Activated B cell treated with CpG ODN at 0.5 μM for 24 hours (primary cell): ENCODE data around the gene ARPC4. TPM values are rescaled to one million over a fixed set of nuclear protein-coding genes. Genes with fewer than 3 reads are reported as not detected.
A peak's percentile ranks its signal among the peaks of the same experiment; 100 is the strongest.

Experiments used
- ATAC-seq: fragments of 200-7000 bp; cut with Tn5 transposase; one replicate; pipeline ENCODE4 v1.10.0; 2021; ENCODE audit warnings: low read depth, mild to moderate bottlenecking, moderate library complexity
- CTCF ChIA-PET: fragments of 350-600 bp; sonication (Branson Sonifier 250); formaldehyde crosslinking; loops from one replicate; lab custom pipeline; 2021; ENCODE audit warnings: antibody characterized with exemption; lab: Charles Lee
- POLR2A ChIA-PET: fragments of 350-600 bp; sonication (Branson Sonifier 250); formaldehyde crosslinking; loops from one replicate; lab custom pipeline; 2021; ENCODE audit warnings: antibody characterized with exemption; lab: Charles Lee
- DNase-seq: peaks from one replicate; pipeline ENCODE4 v3.0.0; 2022
- H3K27ac Mint-ChIP-seq: one replicate; pipeline ENCODE4 v1.8.0; 2020; ENCODE audit warnings: mixed read lengths
- H3K27me3 Mint-ChIP-seq: one replicate; pipeline ENCODE4 v1.8.0; 2021; ENCODE audit warnings: mixed read lengths
- H3K36me3 Mint-ChIP-seq: one replicate; pipeline ENCODE4 v1.8.0; 2021; ENCODE audit warnings: low read depth, mixed read lengths
- H3K4me1 Mint-ChIP-seq: one replicate; pipeline ENCODE4 v1.8.0; 2021; ENCODE audit warnings: mixed read lengths
- H3K4me3 Mint-ChIP-seq: one replicate; pipeline ENCODE4 v1.8.0; 2020; ENCODE audit warnings: mild to moderate bottlenecking, mixed read lengths
- H3K9me3 Mint-ChIP-seq: one replicate; pipeline ENCODE4 v1.8.0; 2020; ENCODE audit warnings: mixed read lengths
- CTCF ChIP-seq: fragments of 200-600 bp; IDR thresholded peaks from one replicate; pipeline ENCODE4 v1.8.0; 2022; ENCODE audit warnings: antibody characterized with exemption, mild to moderate bottlenecking
- intact Hi-C: fragments of 100-400 bp; cut with micrococcal nuclease; formaldehyde crosslinking; loops from one replicate; pipeline ENCODE4 v1.15.1; 2024
- total RNA-seq: library from RNA; stranded (reverse); gene quantifications from 2 replicates; pipeline ENCODE4 v1.2.3, GENCODE V29; 2022

The ARPC4 gene
- total RNA-seq: 315 and 338 TPM in 2 replicates

DNA sequence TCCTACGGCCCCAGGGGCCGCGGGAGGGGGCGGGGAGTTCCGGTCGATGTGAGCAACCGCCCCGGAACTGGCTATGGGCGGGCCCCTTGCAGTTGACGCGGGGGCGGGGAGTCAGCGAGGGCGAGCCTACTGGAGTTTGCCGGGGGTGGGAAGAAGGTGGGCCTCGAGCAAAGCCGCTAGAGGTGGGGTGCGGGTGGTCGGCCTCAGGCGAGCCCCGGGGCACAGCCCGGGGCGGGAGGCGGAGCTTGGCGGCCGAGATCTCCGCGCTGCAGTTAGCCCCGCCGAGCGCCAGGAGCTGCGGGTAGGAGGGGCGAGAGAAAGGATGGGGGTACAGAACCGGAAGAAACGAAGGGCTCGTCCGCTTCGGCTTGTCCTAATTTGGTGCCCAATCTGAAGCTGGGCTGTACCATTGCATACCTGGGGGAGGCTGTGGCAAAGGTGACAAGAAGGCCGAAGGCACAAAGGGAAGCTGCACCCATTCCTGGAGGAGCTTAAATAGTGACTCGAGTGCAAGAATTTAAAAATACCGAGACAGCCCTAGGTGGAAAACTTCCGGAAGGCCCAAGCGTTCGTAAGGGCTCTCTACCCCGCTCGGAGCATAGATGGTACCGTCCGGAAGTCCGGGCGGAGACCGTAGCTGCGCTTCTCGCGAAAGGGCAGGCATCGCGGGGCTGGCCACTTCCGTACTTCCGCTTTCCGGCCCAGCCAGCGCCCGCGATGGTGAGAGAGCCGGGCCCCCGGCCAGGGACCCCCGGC is at the start of gene ARPC4, which contains the start of gene TADA3:
ARPC4 (plus strand) TSS at position 678 of the 756 bp plus-strand sequence; CDS start at position 718, 40 bp downstream.
TADA3 (minus strand) TSS at position 69 of the 756 bp plus-strand sequence. CDS start 1,007 bp downstream, outside the sequence.
- peaks cover 67% of the 10 kb centered on the region for H3K4me1 Mint-ChIP-seq
- peak within 1 kb of the TSS; percentile 99 for H3K4me3 Mint-ChIP-seq
- H3K36me3 Mint-ChIP-seq: peaks cover 57% of the 10 kb centered on the region
- DNase-seq (peak; percentile 92), ATAC-seq (peak; percentile 75)
- ChIA-PET POLR2A (interaction anchor here (0.6 to 6.2 kb wide), 33 partner anchors 9 to 570 kb away, joined by 3 to 146 read pairs (median 6); partner anchors contain the start of genes BRPF1, CAMK1, CRELD1 and EMC3), CTCF (interaction anchor here (0.9 to 1.3 kb wide), 4 partner anchors 11 to 140 kb away, joined by 3 to 8 read pairs (median 6); partner anchors contain the start of gene CRELD1)
- TF ChIP-seq CTCF: no peak
- H3K27ac Mint-ChIP-seq: peak within 1 kb of the TSS; percentile 100
- H3K9me3 Mint-ChIP-seq: no peaks in the 10 kb centered on the region
- H3K27me3 Mint-ChIP-seq: no peaks in the 10 kb centered on the region
- intact Hi-C loops: loop anchor here (1.0 to 10.0 kb wide), 12 partner anchors 12 to 532 kb away; partner anchors contain the start of genes BRK1, BRPF1, CRELD1 and EMC3

- intact Hi-C loops: no loop called here
- Mint-ChIP-seq H3K4me1 (no peaks in the 10 kb centered on the region), H3K27ac (no peak overlapping the region), H3K9me3 (no peaks in the 10 kb centered on the region), H3K36me3 (peaks cover 92% of the 10 kb centered on the region), H3K27me3 (no peaks in the 10 kb centered on the region), H3K4me3 (no peak overlapping the region)
- TF ChIP-seq CTCF: no peak
- DNase-seq: no peak
- ATAC-seq: no peak
- CTCF ChIA-PET: no interaction called here
- POLR2A ChIA-PET: interaction anchor here (0.8 kb wide), 1 partner anchor 347 kb away, joined by 4 read pairs; no protein-coding TSS in a partner anchor
These were observed 49.3 kb upstream of the ARPC4 start for GRCh38 chr3:9743548-9743947.

GRCh38 chr3:9744162-9744561 is 48.7 kb upstream of the ARPC4 start:
- TF ChIP-seq CTCF: no peak
- H3K9me3 Mint-ChIP-seq: no peaks in the 10 kb centered on the region
- ChIA-PET POLR2A (no interaction called here), CTCF (no interaction called here)
- H3K27ac Mint-ChIP-seq: no peak overlapping the region
- H3K4me3 Mint-ChIP-seq: no peak overlapping the region
- peaks cover 3% of the 10 kb centered on the region for H3K4me1 Mint-ChIP-seq
- no peak for DNase-seq
- ATAC-seq: no peak
- no peaks in the 10 kb centered on the region for H3K27me3 Mint-ChIP-seq
- intact Hi-C loops: no loop called here
- H3K36me3 Mint-ChIP-seq: peaks cover 86% of the 10 kb centered on the region

DNA sequence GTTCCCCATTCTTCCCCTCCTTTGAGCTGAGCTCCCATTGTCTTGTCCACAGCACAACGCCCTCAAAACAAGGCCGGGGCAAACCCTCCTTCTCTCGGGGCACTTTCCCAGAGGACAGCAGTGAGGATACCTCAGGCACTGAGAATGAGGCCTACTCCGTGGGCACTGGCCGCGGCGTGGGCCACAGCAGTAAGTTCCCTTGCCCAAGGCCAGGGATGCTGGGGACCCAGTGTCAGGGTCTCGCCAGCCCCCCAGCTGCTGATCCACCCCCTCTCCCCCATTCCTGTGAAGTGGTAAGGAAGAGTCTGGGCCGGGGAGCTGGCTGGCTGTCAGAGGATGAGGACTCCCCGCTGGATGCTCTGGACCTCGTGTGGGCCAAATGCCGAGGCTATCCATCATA is 47.4 kb upstream of the ARPC4 start:
- Mint-ChIP-seq H3K4me3 (no peak overlapping the region), H3K27ac (no peak overlapping the region), H3K36me3 (peaks cover 83% of the 10 kb centered on the region), H3K9me3 (no peaks in the 10 kb centered on the region), H3K4me1 (peaks cover 16% of the 10 kb centered on the region), H3K27me3 (no peaks in the 10 kb centered on the region)
- intact Hi-C loops: no loop called here
- ChIA-PET CTCF (no interaction called here), POLR2A (no interaction called here)
- DNase-seq: no peak
- ATAC-seq: no peak
- no peak for TF ChIP-seq CTCF

GRCh38 chr3:9746330-9746729 is 46.6 kb upstream of the ARPC4 start:
- ATAC-seq (no peak), DNase-seq (no peak)
- H3K36me3 Mint-ChIP-seq: peaks cover 76% of the 10 kb centered on the region
- intact Hi-C loops: no loop called here
- no peaks in the 10 kb centered on the region for H3K9me3 Mint-ChIP-seq
- ChIA-PET CTCF (no interaction called here), POLR2A (no interaction called here)
- H3K4me1 Mint-ChIP-seq: peaks cover 24% of the 10 kb centered on the region
- no peak for TF ChIP-seq CTCF
- no peak overlapping the region for H3K4me3 Mint-ChIP-seq
- H3K27ac Mint-ChIP-seq: no peak overlapping the region
- H3K27me3 Mint-ChIP-seq: no peaks in the 10 kb centered on the region
